IMR-90 (cell line): ENCODE measurements around the gene BMP5. TPM values are rescaled to one million over a fixed set of nuclear protein-coding genes. Genes with fewer than 3 reads are reported as not detected.

Source experiments
- ATAC-seq: fragments of 200-7000 bp; cut with Tn5 transposase; 2 replicates; pipeline ENCODE4 v1.9.1; 2020; ENCODE audit warnings: low read depth, mild to moderate bottlenecking, moderate library complexity
- BruUV-seq: library from RNA; stranded (reverse); fragments of 400-500 nt; replicated peaks from 2 replicates; lab custom pipeline; 2021; lab: Mats Ljungman, UMichigan
- CTCF ChIA-PET: fragments of 300-600 bp; formaldehyde crosslinking; extraction: SDS; loops from one replicate; lab custom pipeline; 2021; ENCODE audit warnings: antibody characterized with exemption; lab: Yijun Ruan, JAX
- POLR2A ChIA-PET: fragments of 300-600 bp; sonication (Branson Sonifier 250); formaldehyde crosslinking; loops from one replicate; lab custom pipeline; 2022; ENCODE audit warnings: antibody characterized with exemption; ENCODE audit not compliant: unreplicated experiment; lab: Charles Lee
- DNase-seq: peaks from one replicate; pipeline ENCODE4 v3.0.0; 2013
- H2AFZ ChIP-seq: replicated peaks from 2 replicates; pipeline ENCODE3; 2013; ENCODE audit warnings: low read length, mild to moderate bottlenecking; ENCODE audit not compliant: poor library complexity
- H2AK5ac ChIP-seq: 2 replicates; pipeline ENCODE4 v1.6.1; 2013; ENCODE audit warnings: low read depth, low read length, inconsistent platforms
- H2AK9ac ChIP-seq: replicated peaks from 2 replicates; pipeline ENCODE3; 2013; ENCODE audit warnings: mild to moderate bottlenecking, low read depth, low read length, moderate library complexity; ENCODE audit not compliant: poor library complexity
- H2BK120ac ChIP-seq: 2 replicates; pipeline ENCODE4 v1.6.1; 2013; ENCODE audit warnings: low read depth, low read length, inconsistent platforms
- H2BK15ac ChIP-seq: 3 replicates; pipeline ENCODE4 v1.6.1; 2013; ENCODE audit warnings: low read depth, low read length, inconsistent platforms
- H2BK20ac ChIP-seq: 2 replicates; pipeline ENCODE4 v1.6.1; 2013; ENCODE audit warnings: low read depth, mild to moderate bottlenecking, inconsistent platforms, low read length, moderate library complexity
- H2BK5ac ChIP-seq: 2 replicates; pipeline ENCODE4 v1.6.1; 2013; ENCODE audit warnings: mild to moderate bottlenecking, low read depth, low read length, inconsistent platforms; ENCODE audit not compliant: poor library complexity, severe bottlenecking
- H3K14ac ChIP-seq: replicated peaks from 2 replicates; pipeline ENCODE4 v1.6.1; 2013; ENCODE audit warnings: low read depth, low read length, inconsistent platforms
- H3K18ac ChIP-seq: 2 replicates; pipeline ENCODE4 v1.6.1; 2013; ENCODE audit warnings: low read depth, low read length, control low read depth
- H3K23ac ChIP-seq: 2 replicates; pipeline ENCODE4 v1.6.1; 2013; ENCODE audit warnings: low read depth, low read length, inconsistent platforms
- H3K27ac ChIP-seq: 2 replicates; pipeline ENCODE4 v1.5.1; 2013; ENCODE audit warnings: mild to moderate bottlenecking, control low read depth, low read length; ENCODE audit not compliant: insufficient read depth
- H3K27me3 ChIP-seq: 2 replicates; pipeline ENCODE4 v1.6.1; 2013; ENCODE audit warnings: low read length; ENCODE audit not compliant: control insufficient read depth, insufficient read depth
- H3K36me3 ChIP-seq: 2 replicates; pipeline ENCODE4 v1.6.1; 2013; ENCODE audit warnings: low read length, mixed read lengths; ENCODE audit not compliant: control insufficient read depth, insufficient read depth
- H3K4ac ChIP-seq: 2 replicates; pipeline ENCODE4 v1.6.1; 2013; ENCODE audit warnings: low read depth, low read length, inconsistent platforms
- H3K4me1 ChIP-seq: 2 replicates; pipeline ENCODE4 v1.6.1; 2013; ENCODE audit warnings: low read length, mixed read lengths; ENCODE audit not compliant: control insufficient read depth, insufficient read depth
- H3K4me2 ChIP-seq: 2 replicates; pipeline ENCODE4 v1.6.1; 2013; ENCODE audit warnings: low read depth, mild to moderate bottlenecking, control low read depth, low read length, moderate library complexity
- H3K4me3 ChIP-seq: 2 replicates; pipeline ENCODE4 v1.5.1; 2013; ENCODE audit warnings: low read depth, mild to moderate bottlenecking, control low read depth, low read length, moderate library complexity; ENCODE audit not compliant: insufficient read depth
- H3K56ac ChIP-seq: 2 replicates; pipeline ENCODE4 v1.6.1; 2013; ENCODE audit warnings: low read length, inconsistent platforms; ENCODE audit not compliant: insufficient read depth; ENCODE audit errors: extremely low read depth
- H3K79me1 ChIP-seq, 2 experiments: 2 replicates each; pipeline ENCODE4 v1.6.1; 2013; ENCODE audit warnings: low read length in 2 of 2, inconsistent platforms in 1 of 2, low read depth in 1 of 2
- H3K9ac ChIP-seq: 2 replicates; pipeline ENCODE4 v1.6.1; 2013; ENCODE audit warnings: low read depth, low read length, control low read depth
- H3K9me1 ChIP-seq: 2 replicates; pipeline ENCODE4 v1.6.1; 2013; ENCODE audit warnings: low read length, inconsistent platforms; ENCODE audit not compliant: insufficient read depth
- H3K9me3 ChIP-seq: 2 replicates; pipeline ENCODE4 v1.6.1; 2013; ENCODE audit warnings: low read length; ENCODE audit not compliant: control insufficient read depth, insufficient read depth
- H4K20me1 ChIP-seq: 2 replicates; pipeline ENCODE4 v1.6.1; 2013; ENCODE audit warnings: low read length, inconsistent platforms; ENCODE audit not compliant: insufficient read depth
- H4K5ac ChIP-seq: 2 replicates; pipeline ENCODE4 v1.6.1; 2013; ENCODE audit warnings: mild to moderate bottlenecking, low read depth, low read length, control low read depth
- H4K8ac ChIP-seq, 2 experiments: 2 replicates each; pipeline ENCODE4 v1.6.1; 2013; ENCODE audit warnings: low read depth in 2 of 2, low read length in 2 of 2, control low read depth in 1 of 2, inconsistent platforms in 1 of 2
- H4K91ac ChIP-seq: 2 replicates; pipeline ENCODE4 v1.6.1; 2013; ENCODE audit warnings: low read depth, low read length, inconsistent platforms; ENCODE audit not compliant: insufficient read depth
- BHLHE40 ChIP-seq: fragments of 150-350 bp; IDR thresholded peaks from 2 replicates; pipeline ENCODE4 v1.6.1; 2016; ENCODE audit warnings: mild to moderate bottlenecking, low read depth, low read length
- CEBPB ChIP-seq: IDR thresholded peaks from 2 replicates; pipeline ENCODE4 v1.6.1; 2012; ENCODE audit warnings: low read depth, low read length, improper control_type of control experiment
- CHD1 ChIP-seq: IDR thresholded peaks from 2 replicates; pipeline ENCODE4 v1.6.1; 2012; ENCODE audit warnings: low read depth, low read length, improper control_type of control experiment
- FOS ChIP-seq: fragments of 150-350 bp; IDR thresholded peaks from 2 replicates; pipeline ENCODE4 v1.6.1; 2016; ENCODE audit warnings: low read depth, low read length
- MAFK ChIP-seq: IDR thresholded peaks from 2 replicates; pipeline ENCODE4 v1.6.1; 2012; ENCODE audit warnings: low read depth, low read length, improper control_type of control experiment
- MAZ ChIP-seq: IDR thresholded peaks from 2 replicates; pipeline ENCODE4 v1.6.1; 2012; ENCODE audit warnings: low read depth, mild to moderate bottlenecking, low read length, improper control_type of control experiment, moderate library complexity, borderline replicate concordance
- MXI1 ChIP-seq: IDR thresholded peaks from 2 replicates; pipeline ENCODE4 v1.6.1; 2012; ENCODE audit warnings: low read depth, mild to moderate bottlenecking, low read length, moderate library complexity, borderline replicate concordance
- NFE2L2 ChIP-seq: fragments of 150-350 bp; IDR thresholded peaks from 2 replicates; pipeline ENCODE4 v1.6.1; 2016; ENCODE audit warnings: low read depth, mild to moderate bottlenecking, low read length
- POLR2A ChIP-seq: IDR thresholded peaks from 2 replicates; pipeline ENCODE4 v1.6.1; 2012; ENCODE audit warnings: mild to moderate bottlenecking, low read depth, low read length
- RAD21 ChIP-seq: IDR thresholded peaks from 2 replicates; pipeline ENCODE4 v1.6.1; 2012; ENCODE audit warnings: low read length, improper control_type of control experiment
- RCOR1 ChIP-seq: IDR thresholded peaks from 2 replicates; pipeline ENCODE4 v1.6.1; 2012; ENCODE audit warnings: mild to moderate bottlenecking, low read length, improper control_type of control experiment; ENCODE audit not compliant: insufficient replicate concordance
- RFX5 ChIP-seq: IDR thresholded peaks from 2 replicates; pipeline ENCODE4 v1.8.0; 2012; ENCODE audit warnings: low read depth, mild to moderate bottlenecking, low read length, moderate library complexity
- SMC3 ChIP-seq: fragments of 150-350 bp; IDR thresholded peaks from 2 replicates; pipeline ENCODE4 v1.6.1; 2016; ENCODE audit warnings: low read depth, mild to moderate bottlenecking, antibody characterized with exemption, low read length, moderate library complexity
- WGBS, 2 experiments: methylation state at CpG; one replicate each; pipeline versions ENCODE4 v1.1.5 to v1.1.7; 2013; ENCODE audit warnings: missing lambda C conversion rate in 2 of 2; ENCODE audit not compliant: insufficient read length in 1 of 2; ENCODE audit errors: extremely low coverage in 2 of 2; 5-methylcytosine and 5-hydroxymethylcytosine counted together
- dilution Hi-C: fragments of 300-500 bp; cut with HindIII; formaldehyde crosslinking; loops from one replicate; pipeline ENCODE4 v1.14.3; 2018; ENCODE audit warnings: low sequenced_read_pairs; ENCODE audit not compliant: unreplicated experiment
- in situ Hi-C: fragments of 300-500 bp; cut with MboI; formaldehyde crosslinking; loops from 3 replicates; pipeline ENCODE4 v1.14.3; 2019; ENCODE audit warnings: low sequenced_read_pairs, inconsistent platforms, mixed read lengths
- intact Hi-C: fragments of 100-400 bp; cut with micrococcal nuclease; formaldehyde crosslinking; loops from 2 replicates; pipeline ENCODE4 v1.10.0; 2022
- polyA plus RNA-seq, 3 experiments: library from polyadenylated mRNA; depleted of rRNA; stranded (reverse); fragments of >200 nt; gene quantifications; 2 replicates each; pipeline ENCODE4 v1.2.3, GENCODE V29; 2012; ENCODE audit warnings: low replicate concordance in 1 of 3
- total RNA-seq: library from RNA; depleted of rRNA; stranded (reverse); fragments of >200 nt; gene quantifications from 2 replicates; pipeline ENCODE4 v1.2.3, GENCODE V29; 2012
- TF ChIP-seq, protein P1 (sequence below): fragments of 150-350 bp; IDR thresholded peaks from 2 replicates; pipeline ENCODE4 v1.6.1; 2017; ENCODE audit warnings: mild to moderate bottlenecking, antibody characterized with exemption, low read length, low read depth
- TF ChIP-seq, protein P2 (sequence below): conservative IDR thresholded peaks from 2 replicates; pipeline ENCODE4 v1.5.1; 2012; ENCODE audit warnings: mild to moderate bottlenecking, low read depth, low read length, improper control_type of control experiment
- TF ChIP-seq, protein P3 (sequence below): fragments of 150-350 bp; IDR thresholded peaks from 2 replicates; pipeline ENCODE4 v1.6.1; 2016; ENCODE audit warnings: low read depth, mild to moderate bottlenecking, low read length, moderate library complexity, borderline replicate concordance

The BMP5 gene
- total and polyA plus RNA-seq, 2 of the 4 experiments (the other 2 are of a cell fraction): under 0.01 to 0.02 TPM

DNA sequence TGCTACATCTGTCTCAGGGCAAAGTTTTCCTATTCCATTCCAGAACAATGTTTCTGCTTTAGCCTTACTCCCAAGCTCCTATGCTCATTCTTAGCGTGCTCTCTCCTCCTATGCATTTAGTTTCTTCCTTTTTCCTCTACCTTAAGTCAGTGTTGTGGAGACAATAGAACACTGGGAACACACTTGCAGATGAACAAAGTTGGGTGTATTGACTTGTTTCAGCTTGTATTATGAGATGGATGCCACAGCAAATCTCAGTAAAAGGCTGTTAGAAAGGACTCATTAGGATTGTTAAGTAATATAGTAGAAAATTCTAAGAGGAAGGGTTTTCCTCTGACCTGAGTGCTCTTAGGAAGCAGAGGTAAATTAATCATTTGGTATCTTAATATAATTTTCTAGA, 48.4 kb downstream of the BMP5 start:
- H3K79me1 ChIP-seq: no peaks in the 10 kb centered on the region

More for the DNA sequence above, 48.4 kb downstream of the BMP5 start:
- Histone ChIP-seq H2BK5ac (no peak overlapping the region), H3K9me1 (no peaks in the 10 kb centered on the region), H3K36me3 (no peaks in the 10 kb centered on the region), H3K18ac (peak overlapping the region; percentile 76), H2AFZ (no peak overlapping the region), H4K91ac (no peak overlapping the region), H2BK15ac (peak overlapping the region; percentile 83), H3K4me2 (no peak overlapping the region), H3K4me3 (no peak overlapping the region), H2AK9ac (no peak overlapping the region), H3K4ac (peak overlapping the region; percentile 56; the same call in 1 of the 2 replicates), H3K27ac (no peak overlapping the region), H2BK20ac (peak overlapping the region; percentile 74), H3K27me3 (no peaks in the 10 kb centered on the region), H3K9me3 (no peaks in the 10 kb centered on the region), H3K56ac (no peak overlapping the region), H4K20me1 (no peaks in the 10 kb centered on the region), H4K8ac (peak overlapping the region in 1 of 2 experiments; percentile 70; a peak in 1 of 4 replicates), H3K9ac (no peak overlapping the region), H3K14ac (peak overlapping the region; percentile 68), H2BK120ac (peak overlapping the region; percentile 77), H4K5ac (peak overlapping the region; percentile 67; the same call in 1 of the 2 replicates), H2AK5ac (peak overlapping the region; percentile 24; the same call in 1 of the 2 replicates), H3K4me1 (0 out of 2 replicates have a peak, but pooled peaks cover 3% of the 10 kb centered on the region), H3K23ac (peak overlapping the region; percentile 51; the same call in 1 of the 2 replicates)
- ChIA-PET CTCF (no interaction called here), POLR2A (no interaction called here)
- intact Hi-C loops: no loop called here
- dilution Hi-C loops: no loop called here
- DNase-seq: no peak
- in situ Hi-C loops: no loop called here
- no CpG with 5 or more reads among the region's 1 CpG for WGBS, 2 experiments
- ATAC-seq: no peak
- TF ChIP-seq, protein P1, sequence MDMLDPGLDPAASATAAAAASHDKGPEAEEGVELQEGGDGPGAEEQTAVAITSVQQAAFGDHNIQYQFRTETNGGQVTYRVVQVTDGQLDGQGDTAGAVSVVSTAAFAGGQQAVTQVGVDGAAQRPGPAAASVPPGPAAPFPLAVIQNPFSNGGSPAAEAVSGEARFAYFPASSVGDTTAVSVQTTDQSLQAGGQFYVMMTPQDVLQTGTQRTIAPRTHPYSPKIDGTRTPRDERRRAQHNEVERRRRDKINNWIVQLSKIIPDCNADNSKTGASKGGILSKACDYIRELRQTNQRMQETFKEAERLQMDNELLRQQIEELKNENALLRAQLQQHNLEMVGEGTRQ: no peak
- TF ChIP-seq CHD1 (no peak), FOS (no peak), RFX5 (no peak), CEBPB (no peak), MAFK (no peak), RAD21 (no peak), SMC3 (no peak), NFE2L2 (no peak), RCOR1 (no peak), MXI1 (no peak), BHLHE40 (no peak), MAZ (no peak), POLR2A (no peak)
- TF ChIP-seq, protein P2, sequence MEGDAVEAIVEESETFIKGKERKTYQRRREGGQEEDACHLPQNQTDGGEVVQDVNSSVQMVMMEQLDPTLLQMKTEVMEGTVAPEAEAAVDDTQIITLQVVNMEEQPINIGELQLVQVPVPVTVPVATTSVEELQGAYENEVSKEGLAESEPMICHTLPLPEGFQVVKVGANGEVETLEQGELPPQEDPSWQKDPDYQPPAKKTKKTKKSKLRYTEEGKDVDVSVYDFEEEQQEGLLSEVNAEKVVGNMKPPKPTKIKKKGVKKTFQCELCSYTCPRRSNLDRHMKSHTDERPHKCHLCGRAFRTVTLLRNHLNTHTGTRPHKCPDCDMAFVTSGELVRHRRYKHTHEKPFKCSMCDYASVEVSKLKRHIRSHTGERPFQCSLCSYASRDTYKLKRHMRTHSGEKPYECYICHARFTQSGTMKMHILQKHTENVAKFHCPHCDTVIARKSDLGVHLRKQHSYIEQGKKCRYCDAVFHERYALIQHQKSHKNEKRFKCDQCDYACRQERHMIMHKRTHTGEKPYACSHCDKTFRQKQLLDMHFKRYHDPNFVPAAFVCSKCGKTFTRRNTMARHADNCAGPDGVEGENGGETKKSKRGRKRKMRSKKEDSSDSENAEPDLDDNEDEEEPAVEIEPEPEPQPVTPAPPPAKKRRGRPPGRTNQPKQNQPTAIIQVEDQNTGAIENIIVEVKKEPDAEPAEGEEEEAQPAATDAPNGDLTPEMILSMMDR: no peak
- TF ChIP-seq, protein P3, sequence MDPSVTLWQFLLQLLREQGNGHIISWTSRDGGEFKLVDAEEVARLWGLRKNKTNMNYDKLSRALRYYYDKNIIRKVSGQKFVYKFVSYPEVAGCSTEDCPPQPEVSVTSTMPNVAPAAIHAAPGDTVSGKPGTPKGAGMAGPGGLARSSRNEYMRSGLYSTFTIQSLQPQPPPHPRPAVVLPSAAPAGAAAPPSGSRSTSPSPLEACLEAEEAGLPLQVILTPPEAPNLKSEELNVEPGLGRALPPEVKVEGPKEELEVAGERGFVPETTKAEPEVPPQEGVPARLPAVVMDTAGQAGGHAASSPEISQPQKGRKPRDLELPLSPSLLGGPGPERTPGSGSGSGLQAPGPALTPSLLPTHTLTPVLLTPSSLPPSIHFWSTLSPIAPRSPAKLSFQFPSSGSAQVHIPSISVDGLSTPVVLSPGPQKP: no peak
- no TSS peak for BruUV-seq
